Lower lobe of right lung (tissue), 2 donors: Measurements from ENCODE around the gene GRK1. TPM values are rescaled to one million over a fixed set of nuclear protein-coding genes. Genes with fewer than 3 reads are reported as not detected.

Source experiments
- ATAC-seq, 2 donors: fragments of 200-7000 bp; cut with Tn5 transposase; one replicate each; pipeline ENCODE4 v1.9.1; 2020 to 2022; ENCODE audit warnings: mild to moderate bottlenecking in 2 of 2, moderate library complexity in 2 of 2
- DNase-seq: peaks from one replicate; pipeline ENCODE4 v3.0.0-alpha.2; 2020
- H3K27ac ChIP-seq: fragments of 200-600 bp; one replicate; pipeline ENCODE4 v1.8.0; 2022
- H3K27me3 ChIP-seq: fragments of 200-600 bp; one replicate; pipeline ENCODE4 v1.8.0; 2022; ENCODE audit warnings: low read depth
- H3K36me3 ChIP-seq: fragments of 200-600 bp; one replicate; pipeline ENCODE4 v1.8.0; 2022; ENCODE audit warnings: mild to moderate bottlenecking
- H3K4me1 ChIP-seq: fragments of 200-600 bp; one replicate; pipeline ENCODE4 v1.8.0; 2022
- H3K4me3 ChIP-seq: fragments of 200-600 bp; one replicate; pipeline ENCODE4 v1.8.0; 2022; ENCODE audit warnings: mild to moderate bottlenecking
- H3K9me3 ChIP-seq: fragments of 200-600 bp; one replicate; pipeline ENCODE4 v1.8.0; 2022
- intact Hi-C: fragments of 100-400 bp; cut with DNase I; formaldehyde crosslinking; loops from one replicate; pipeline ENCODE4 v1.11.0; 2022
- total RNA-seq: library from RNA; stranded (reverse); fragmentation: NEBNext Ultra II Directional; extraction: Animal tissue kit (Norgen Biotek cat#: 25700); gene quantifications from one replicate; pipeline ENCODE4 v1.2.1, GENCODE V29; 2021
- TF ChIP-seq, protein P1 (sequence below): fragments of 200-600 bp; IDR thresholded peaks from one replicate; pipeline ENCODE4 v1.8.0; 2022; ENCODE audit warnings: antibody characterized with exemption, mild to moderate bottlenecking
- donor health status: DM: no; HTN: yes; CAD: no; lungs with severe emphysema.

The GRK1 gene
- total RNA-seq, 1 donor from 2014 or later, result not detected

DNA sequence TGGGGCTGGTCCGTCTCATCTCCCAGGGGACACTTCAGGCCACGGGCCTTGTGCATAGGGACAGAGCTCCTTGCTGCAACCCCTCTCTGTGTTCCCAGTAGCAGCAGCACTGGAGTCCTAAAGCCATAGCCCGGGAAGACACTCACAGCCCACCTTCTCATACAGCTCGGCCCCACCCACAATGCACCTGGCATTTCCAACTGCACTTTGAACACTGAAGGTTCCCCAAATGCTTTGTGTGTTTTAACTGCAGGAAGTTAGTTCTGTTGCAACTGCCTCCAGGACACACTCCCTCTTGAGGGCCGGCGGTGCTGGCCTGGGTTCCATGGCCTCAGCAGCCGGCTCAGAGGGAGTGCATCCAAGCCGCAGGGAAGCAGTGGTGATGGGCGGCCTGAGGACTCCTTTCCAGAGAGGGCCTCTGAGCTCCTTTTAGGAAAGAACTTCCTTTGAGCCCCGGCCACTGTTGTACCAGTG lies 69.3 kb downstream of the GRK1 start:
- no peak for ATAC-seq
- H3K9me3 ChIP-seq, result no peaks in the 10 kb centered on the region
- TF ChIP-seq, protein P1, sequence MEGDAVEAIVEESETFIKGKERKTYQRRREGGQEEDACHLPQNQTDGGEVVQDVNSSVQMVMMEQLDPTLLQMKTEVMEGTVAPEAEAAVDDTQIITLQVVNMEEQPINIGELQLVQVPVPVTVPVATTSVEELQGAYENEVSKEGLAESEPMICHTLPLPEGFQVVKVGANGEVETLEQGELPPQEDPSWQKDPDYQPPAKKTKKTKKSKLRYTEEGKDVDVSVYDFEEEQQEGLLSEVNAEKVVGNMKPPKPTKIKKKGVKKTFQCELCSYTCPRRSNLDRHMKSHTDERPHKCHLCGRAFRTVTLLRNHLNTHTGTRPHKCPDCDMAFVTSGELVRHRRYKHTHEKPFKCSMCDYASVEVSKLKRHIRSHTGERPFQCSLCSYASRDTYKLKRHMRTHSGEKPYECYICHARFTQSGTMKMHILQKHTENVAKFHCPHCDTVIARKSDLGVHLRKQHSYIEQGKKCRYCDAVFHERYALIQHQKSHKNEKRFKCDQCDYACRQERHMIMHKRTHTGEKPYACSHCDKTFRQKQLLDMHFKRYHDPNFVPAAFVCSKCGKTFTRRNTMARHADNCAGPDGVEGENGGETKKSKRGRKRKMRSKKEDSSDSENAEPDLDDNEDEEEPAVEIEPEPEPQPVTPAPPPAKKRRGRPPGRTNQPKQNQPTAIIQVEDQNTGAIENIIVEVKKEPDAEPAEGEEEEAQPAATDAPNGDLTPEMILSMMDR, result no peak
- H3K27ac ChIP-seq, result no peak overlapping the region
- no peaks in the 10 kb centered on the region for H3K4me1 ChIP-seq
- intact Hi-C loops, result no loop called here
- peak; percentile 28 for DNase-seq
- no peaks in the 10 kb centered on the region for H3K36me3 ChIP-seq
- no peak overlapping the region for H3K4me3 ChIP-seq
- peaks cover 10% of the 10 kb centered on the region for H3K27me3 ChIP-seq

DNA sequence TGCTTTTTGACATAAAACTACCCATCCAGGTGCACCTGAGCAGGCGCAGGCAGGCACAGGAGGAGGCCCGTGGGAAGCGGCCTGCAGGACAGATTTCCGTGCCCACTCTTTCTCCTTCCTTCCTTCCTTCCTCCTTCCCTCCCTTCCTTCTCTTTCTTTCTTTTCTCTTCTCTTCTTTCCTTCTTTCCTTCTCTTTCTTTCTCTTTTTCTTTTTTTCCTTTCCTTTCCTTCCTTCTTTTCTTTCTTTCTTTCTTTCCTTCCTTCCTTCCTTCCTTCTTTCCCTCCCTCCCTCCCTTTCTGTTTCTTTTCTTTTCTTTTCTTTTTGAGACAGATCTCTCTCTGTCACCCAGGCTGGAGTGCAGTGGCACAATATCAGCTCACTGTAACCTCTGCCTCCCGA lies 70.8 kb downstream of the GRK1 start:
- no peaks in the 10 kb centered on the region for H3K36me3 ChIP-seq
- H3K27ac ChIP-seq, result no peak overlapping the region
- DNase-seq (no peak), ATAC-seq (no peak)
- no peak overlapping the region for H3K4me3 ChIP-seq
- peaks cover 7% of the 10 kb centered on the region for H3K4me1 ChIP-seq
- TF ChIP-seq, protein P1, result no peak
- intact Hi-C loops, result no loop called here
- H3K9me3 ChIP-seq, result no peaks in the 10 kb centered on the region
- H3K27me3 ChIP-seq, result peaks cover 10% of the 10 kb centered on the region

DNA sequence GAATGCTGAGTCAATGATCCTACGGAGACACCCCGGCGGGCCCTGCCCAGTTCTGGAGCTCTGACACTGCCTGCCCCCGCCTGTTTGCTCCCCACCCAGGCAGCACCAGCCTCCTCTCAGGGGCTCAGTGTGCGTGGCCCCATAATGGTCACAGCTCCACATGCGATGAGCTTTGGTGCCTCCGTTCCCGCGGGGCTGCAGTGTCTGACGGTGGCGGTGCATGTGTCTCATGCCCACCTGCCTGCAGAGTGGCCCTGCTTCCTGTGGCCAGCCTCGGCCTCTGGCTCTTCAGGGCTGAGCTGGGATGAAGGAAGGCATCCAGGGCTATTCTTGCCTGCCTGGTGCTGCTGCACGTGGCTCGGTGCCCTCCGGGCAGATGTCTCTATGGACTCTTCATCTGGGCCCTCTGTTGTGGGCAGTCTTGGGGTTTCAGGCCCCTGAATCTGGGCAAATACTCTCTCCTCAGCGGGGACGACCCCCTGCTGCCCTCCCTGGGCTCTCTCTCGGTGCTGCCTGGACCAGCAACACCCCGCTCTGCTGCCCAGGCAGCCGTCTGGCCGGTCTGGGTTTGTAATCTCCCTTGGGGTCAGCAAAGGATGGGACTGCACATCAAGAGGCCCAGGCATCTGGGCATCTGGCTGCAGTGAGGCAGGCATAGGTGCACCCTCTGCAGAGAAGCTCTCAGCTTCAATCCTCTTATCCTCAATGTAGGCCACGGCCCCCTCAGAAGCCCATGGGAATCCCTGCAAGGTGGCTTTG lies 72.7 kb downstream of the GRK1 start:
- DNase-seq (peak; percentile 20), ATAC-seq (no peak)
- TF ChIP-seq, protein P1, result no peak
- no peaks in the 10 kb centered on the region for H3K36me3 ChIP-seq
- H3K9me3 ChIP-seq, result no peaks in the 10 kb centered on the region
- H3K4me1 ChIP-seq, result peaks cover 7% of the 10 kb centered on the region
- no peak overlapping the region for H3K4me3 ChIP-seq
- peaks cover 10% of the 10 kb centered on the region for H3K27me3 ChIP-seq
- intact Hi-C loops, result no loop called here
- no peak overlapping the region for H3K27ac ChIP-seq

DNA sequence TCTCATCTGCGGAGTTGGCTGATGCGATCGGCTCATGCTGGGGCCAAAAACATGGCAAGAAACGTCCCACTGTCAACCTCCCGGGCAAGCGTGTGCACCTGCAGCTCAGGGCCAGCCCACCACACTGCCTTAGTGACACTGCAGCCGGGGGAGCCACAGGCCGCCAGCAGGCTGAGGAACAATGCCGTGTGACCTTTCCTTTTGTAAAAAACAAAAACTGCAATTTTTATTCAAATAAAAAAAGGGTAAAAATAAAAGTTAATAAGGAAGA lies 73.2 kb downstream of the GRK1 start:
- intact Hi-C loops, result no loop called here
- H3K9me3 ChIP-seq, result no peaks in the 10 kb centered on the region
- no peak overlapping the region for H3K27ac ChIP-seq
- TF ChIP-seq, protein P1, result no peak
- no peak for DNase-seq
- no peak overlapping the region for H3K4me3 ChIP-seq
- H3K27me3 ChIP-seq, result peaks cover 10% of the 10 kb centered on the region
- peaks cover 7% of the 10 kb centered on the region for H3K4me1 ChIP-seq
- no peaks in the 10 kb centered on the region for H3K36me3 ChIP-seq
- no peak for ATAC-seq

DNA sequence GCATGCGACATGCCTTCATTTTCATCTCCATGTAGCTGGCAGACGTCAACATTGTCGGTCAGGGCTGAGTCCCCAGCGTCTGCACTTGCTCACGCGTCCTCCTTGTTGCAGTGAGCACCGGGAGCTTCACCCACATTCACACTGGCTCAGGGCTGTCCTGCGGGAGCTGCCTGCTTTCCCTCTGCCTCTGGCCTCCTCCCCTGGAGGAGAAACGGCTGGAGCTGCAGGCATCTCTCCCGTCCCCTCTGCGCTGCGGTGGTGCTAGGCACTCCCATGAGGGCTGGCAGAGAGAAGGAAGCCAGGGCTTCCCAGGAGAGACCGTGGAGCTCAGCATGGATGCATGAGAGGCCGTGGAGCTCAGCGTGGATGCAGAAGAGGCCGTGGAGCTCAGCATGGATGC lies 73.6 kb downstream of the GRK1 start:
- H3K36me3 ChIP-seq, result no peaks in the 10 kb centered on the region
- TF ChIP-seq, protein P1, result no peak
- H3K4me1 ChIP-seq, result peaks cover 7% of the 10 kb centered on the region
- H3K4me3 ChIP-seq, result no peak overlapping the region
- H3K27ac ChIP-seq, result no peak overlapping the region
- ATAC-seq (no peak), DNase-seq (peak; percentile 20)
- H3K9me3 ChIP-seq, result no peaks in the 10 kb centered on the region
- intact Hi-C loops, result no loop called here
- peaks cover 10% of the 10 kb centered on the region for H3K27me3 ChIP-seq
